NOMO-1 treated with DMSO at 0.1 percent for 48 hours (cell line): ENCODE results near the gene ZNF443.
A peak's percentile ranks its signal among the peaks of the same experiment; 100 is the strongest.
"Not testable (repeated sequence)": the region's sequence is repeated elsewhere in the genome, so short reads cannot be mapped to it uniquely, and the experiment has no call there.

ENCODE experiments used
- DNase-seq: peaks from one replicate; lab custom pipeline; 2025; ENCODE audit not compliant: unreplicated experiment; lab: John Stamatoyannopoulos, UW

ZNF443 gene

DNA sequence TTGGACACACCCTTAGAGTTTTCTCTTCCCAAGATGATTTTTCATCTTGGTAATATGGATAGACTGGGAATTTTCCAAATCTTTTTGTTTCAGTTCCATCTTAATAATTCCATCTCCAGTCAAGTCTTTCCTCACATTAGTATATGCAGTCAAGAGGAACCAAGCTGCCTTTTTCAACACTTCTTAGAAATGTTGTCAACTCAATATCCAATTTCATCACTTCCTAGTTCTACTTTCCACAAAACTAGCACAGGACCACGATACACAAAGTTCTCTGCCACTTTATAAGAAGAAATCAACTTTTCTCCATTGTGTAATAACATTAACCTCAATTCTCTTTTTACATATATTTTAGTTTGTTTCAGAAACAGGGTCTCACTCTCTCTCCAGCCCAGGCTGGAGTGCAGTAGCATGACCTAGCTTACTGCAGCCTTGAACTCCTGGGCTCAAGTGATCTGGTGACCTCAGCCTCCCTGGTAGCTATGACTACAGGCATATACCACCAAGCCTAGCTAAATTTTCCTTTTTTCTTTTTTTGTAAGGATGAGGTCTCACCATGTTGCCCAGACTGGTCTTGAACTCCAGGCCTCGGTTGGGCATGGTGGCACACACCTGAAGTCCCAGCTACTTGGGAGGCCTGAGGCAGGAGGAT, 15.5 kb downstream of the ZNF443 start:
- DNase-seq, result no peak

GRCh38 chr19:12417273-12417672, 23.5 kb downstream of the ZNF443 start:
- not testable (repeated sequence) for DNase-seq

- DNase-seq, result no peak
These were observed 28.9 kb downstream of the ZNF443 start for GRCh38 chr19:12411893-12412292.

- DNase-seq, result peak; percentile 91
These were observed 40.0 kb downstream of the ZNF443 start, which contains the start of gene ZNF799 for GRCh38 chr19:12400633-12401502. Gene ZNF799 (minus strand): TSS chr19:12401271. CDS start chr19:12401070, 201 bp downstream.

- peak; percentile 9 for DNase-seq
These were observed 40.8 kb downstream of the ZNF443 start for GRCh38 chr19:12399901-12400632.

GRCh38 chr19:12391148-12391547, 49.7 kb downstream of the ZNF443 start:
- not testable (repeated sequence) for DNase-seq

GRCh38 chr19:12386365-12386764, 54.5 kb downstream of the ZNF443 start:
- not testable (repeated sequence) for DNase-seq

DNA sequence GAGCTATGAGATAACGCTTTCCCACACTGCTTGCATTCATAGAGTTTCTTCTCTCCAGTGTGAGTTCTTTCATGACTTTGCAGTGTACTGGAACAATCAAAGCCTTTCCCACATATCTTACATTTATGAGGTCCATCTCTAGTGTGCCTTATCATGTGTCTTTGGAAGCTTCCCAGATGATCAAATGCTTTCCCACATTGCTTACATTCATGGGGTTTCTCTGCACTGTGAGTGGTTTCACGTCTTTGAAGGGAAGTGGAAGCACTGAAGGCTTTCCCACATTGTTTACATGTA, 60.4 kb downstream of the ZNF443 start:
- no peak for DNase-seq

DNA sequence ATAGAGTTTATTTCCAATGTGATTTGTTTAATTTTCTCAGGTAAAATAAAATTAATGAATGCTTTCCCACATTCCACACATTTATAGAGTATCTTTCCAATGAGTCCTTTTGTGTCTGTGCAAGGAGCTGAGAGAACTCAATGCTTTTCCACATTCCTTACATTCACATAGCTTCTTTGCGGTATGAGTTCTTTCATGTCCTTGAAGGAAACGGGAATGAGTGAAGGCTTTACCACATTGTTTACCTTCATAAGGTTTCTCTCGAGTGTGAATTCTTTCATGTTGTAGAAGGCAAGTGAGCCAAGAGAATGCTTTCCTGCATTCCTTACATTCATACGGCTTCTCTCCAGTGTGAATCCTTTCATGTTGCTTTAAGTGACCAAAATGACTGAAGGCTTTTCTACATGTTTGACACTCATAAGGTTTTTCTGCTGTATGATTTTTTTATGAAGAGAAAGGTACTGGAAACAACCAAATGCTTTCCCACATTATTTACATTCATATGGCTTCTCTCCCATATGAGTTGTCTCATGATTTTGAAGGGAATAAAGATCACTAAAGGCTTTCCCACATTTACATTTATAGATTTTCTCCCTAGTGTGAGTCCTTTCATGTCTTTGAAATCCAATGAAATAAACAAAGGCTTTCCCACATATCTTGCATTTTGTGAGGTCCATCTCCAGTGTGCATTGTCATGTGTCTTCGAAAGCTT, 60.9 kb downstream of the ZNF443 start:
- DNase-seq, result no peak
